ES-I3 (cell line): ENCODE results near the gene LMO1.

Experiments
- H3K36me3 ChIP-seq: 2 replicates; pipeline ENCODE4 v1.6.1; 2013; ENCODE audit warnings: mild to moderate bottlenecking, low read length, control low read depth, moderate library complexity; ENCODE audit not compliant: insufficient read depth
- H3K4me1 ChIP-seq: 2 replicates; pipeline ENCODE4 v1.6.1; 2013; ENCODE audit warnings: mild to moderate bottlenecking, control low read depth, low read length; ENCODE audit not compliant: insufficient read depth
- H3K9ac ChIP-seq: 2 replicates; pipeline ENCODE4 v1.6.1; 2013; ENCODE audit warnings: low read depth, mild to moderate bottlenecking, low read length, moderate library complexity
- H3K9me3 ChIP-seq: 2 replicates; pipeline ENCODE4 v1.6.1; 2013; ENCODE audit warnings: mild to moderate bottlenecking, low read length, moderate library complexity; ENCODE audit not compliant: control insufficient read depth, insufficient read depth

LMO1 gene

GRCh38 chr11:8225589-8226036 is 38.1 kb downstream of the LMO1 start:
- Histone ChIP-seq H3K9me3 (no peaks in the 10 kb centered on the region), H3K36me3 (no peaks in the 10 kb centered on the region), H3K4me1 (peaks cover 7% of the 10 kb centered on the region; the same call in 1 of the 2 replicates), H3K9ac (no peak overlapping the region)

GRCh38 chr11:8224711-8225110 is 39.0 kb downstream of the LMO1 start:
- Histone ChIP-seq H3K4me1 (peaks cover 7% of the 10 kb centered on the region; the same call in 1 of the 2 replicates), H3K9ac (no peak overlapping the region), H3K9me3 (no peaks in the 10 kb centered on the region)

GRCh38 chr11:8224161-8224591 is 39.5 kb downstream of the LMO1 start:
- Histone ChIP-seq H3K36me3 (no peaks in the 10 kb centered on the region), H3K4me1 (peaks cover 7% of the 10 kb centered on the region; the same call in 1 of the 2 replicates), H3K9me3 (no peaks in the 10 kb centered on the region), H3K9ac (no peak overlapping the region)

More at GRCh38 chr11:8224711-8225110, 39.0 kb downstream of the LMO1 start:
- no peaks in the 10 kb centered on the region for H3K36me3 ChIP-seq

GRCh38 chr11:8223513-8223900 is 40.2 kb downstream of the LMO1 start:
- H3K9ac ChIP-seq = no peak overlapping the region
- no peaks in the 10 kb centered on the region for H3K36me3 ChIP-seq
- H3K4me1 ChIP-seq = peaks cover 7% of the 10 kb centered on the region; the same call in 1 of the 2 replicates
- no peaks in the 10 kb centered on the region for H3K9me3 ChIP-seq

GRCh38 chr11:8222820-8223512 is 40.7 kb downstream of the LMO1 start:
- Histone ChIP-seq H3K4me1 (peaks cover 7% of the 10 kb centered on the region; the same call in 1 of the 2 replicates), H3K9me3 (no peaks in the 10 kb centered on the region), H3K9ac (no peak overlapping the region), H3K36me3 (no peaks in the 10 kb centered on the region)

GRCh38 chr11:8221917-8222495 is 41.7 kb downstream of the LMO1 start:
- no peaks in the 10 kb centered on the region for H3K9me3 ChIP-seq

GRCh38 chr11:8221046-8221723 is 42.5 kb downstream of the LMO1 start:
- Histone ChIP-seq H3K36me3 (no peaks in the 10 kb centered on the region), H3K9me3 (no peaks in the 10 kb centered on the region), H3K4me1 (peaks cover 7% of the 10 kb centered on the region; the same call in 1 of the 2 replicates), H3K9ac (no peak overlapping the region)

More at GRCh38 chr11:8221917-8222495, 41.7 kb downstream of the LMO1 start:
- Histone ChIP-seq H3K36me3 (no peaks in the 10 kb centered on the region), H3K4me1 (peaks cover 7% of the 10 kb centered on the region; the same call in 1 of the 2 replicates), H3K9ac (no peak overlapping the region)

- peaks cover 7% of the 10 kb centered on the region; the same call in 1 of the 2 replicates for H3K4me1 ChIP-seq
- no peak overlapping the region for H3K9ac ChIP-seq
- H3K9me3 ChIP-seq = no peaks in the 10 kb centered on the region
- no peaks in the 10 kb centered on the region for H3K36me3 ChIP-seq
These were observed 43.2 kb downstream of the LMO1 start for GRCh38 chr11:8220261-8221045.

- H3K36me3 ChIP-seq = no peaks in the 10 kb centered on the region
- H3K9me3 ChIP-seq = no peaks in the 10 kb centered on the region
- peaks cover 7% of the 10 kb centered on the region; the same call in 1 of the 2 replicates for H3K4me1 ChIP-seq
- no peak overlapping the region for H3K9ac ChIP-seq
These were observed 44.2 kb downstream of the LMO1 start for GRCh38 chr11:8219257-8220021.

GRCh38 chr11:8218840-8219239 is 44.8 kb downstream of the LMO1 start:
- no peaks in the 10 kb centered on the region for H3K9me3 ChIP-seq
- H3K36me3 ChIP-seq = no peaks in the 10 kb centered on the region
- H3K9ac ChIP-seq = no peak overlapping the region
- H3K4me1 ChIP-seq = peaks cover 7% of the 10 kb centered on the region; the same call in 1 of the 2 replicates

GRCh38 chr11:8218409-8218808 is 45.3 kb downstream of the LMO1 start:
- Histone ChIP-seq H3K9me3 (no peaks in the 10 kb centered on the region), H3K9ac (no peak overlapping the region), H3K36me3 (no peaks in the 10 kb centered on the region), H3K4me1 (peaks cover 3% of the 10 kb centered on the region; the same call in 1 of the 2 replicates)

- no peaks in the 10 kb centered on the region for H3K9me3 ChIP-seq
- H3K36me3 ChIP-seq = no peaks in the 10 kb centered on the region
- no peak overlapping the region for H3K9ac ChIP-seq
- no peaks in the 10 kb centered on the region; the same call in 1 of the 2 replicates for H3K4me1 ChIP-seq
These were observed 45.8 kb downstream of the LMO1 start for GRCh38 chr11:8217926-8218325.

- Histone ChIP-seq H3K4me1 (no peaks in the 10 kb centered on the region; the same call in 1 of the 2 replicates), H3K36me3 (no peaks in the 10 kb centered on the region), H3K9me3 (no peaks in the 10 kb centered on the region), H3K9ac (no peak overlapping the region)
These were observed 46.5 kb downstream of the LMO1 start for GRCh38 chr11:8217136-8217535.
